CD14-positive monocyte (primary cell): ENCODE results near the gene LRRFIP2. TPM values are rescaled to one million over a fixed set of nuclear protein-coding genes. Genes with fewer than 3 reads are reported as not detected.

Experiments used
- DNase-seq, 3 donors: peaks; one replicate each; pipeline ENCODE4 v3.0.0-alpha.2; 2011 to 2022
- H2AFZ ChIP-seq: 2 replicates; pipeline ENCODE4 v1.6.0; 2012; ENCODE audit warnings: mild to moderate bottlenecking, low read depth, low read length, inconsistent platforms; ENCODE audit not compliant: insufficient read depth, poor library complexity, severe bottlenecking
- H3K27ac ChIP-seq, 2 donors: 1 replicate in 1 of 2; 2 replicates in 1 of 2; pipeline ENCODE4 v1.5.1; 2012 to 2013; ENCODE audit warnings: low read length in 2 of 2, control low read depth in 1 of 2, inconsistent platforms in 1 of 2, low read depth in 1 of 2, mild to moderate bottlenecking in 1 of 2
- H3K27me3 ChIP-seq, 2 donors: one replicate each; pipeline versions ENCODE4 v1.6.0 to v1.6.1; 2011 to 2013; ENCODE audit warnings: low read length in 2 of 2; ENCODE audit not compliant: control insufficient read depth in 2 of 2, insufficient read depth in 2 of 2
- H3K36me3 ChIP-seq, 2 donors: replicated peaks in 1 of 2; 1 replicate in 1 of 2; 2 replicates in 1 of 2; pipeline versions ENCODE4 v1.5.1 to v1.6.1; 2012 to 2013; ENCODE audit warnings: low read length in 2 of 2, control low read depth in 1 of 2, inconsistent platforms in 1 of 2, mild to moderate bottlenecking in 1 of 2; ENCODE audit not compliant: insufficient read depth in 2 of 2, control insufficient read depth in 1 of 2
- H3K4me1 ChIP-seq, 2 donors: 1 replicate in 1 of 2; 2 replicates in 1 of 2; pipeline versions ENCODE4 v1.5.1 to v1.6.1; 2012 to 2013; ENCODE audit warnings: low read length in 2 of 2, control low read depth in 1 of 2, inconsistent platforms in 1 of 2, mild to moderate bottlenecking in 1 of 2, moderate library complexity in 1 of 2; ENCODE audit not compliant: insufficient read depth in 2 of 2, control insufficient read depth in 1 of 2
- H3K4me2 ChIP-seq: replicated peaks from 2 replicates; pipeline ENCODE3; 2012; ENCODE audit warnings: low read length, moderate library complexity, mild to moderate bottlenecking; ENCODE audit not compliant: poor library complexity, severe bottlenecking; ENCODE audit errors: extremely low read depth
- H3K4me3 ChIP-seq, 3 experiments: fragments of 200-600 bp in 1 of 3; sonication (generic) in 1 of 3; replicated peaks in 1 of 3; 1 replicate in 2 of 3; 2 replicates in 1 of 3; pipeline ENCODE4 v1.5.1; 2011 to 2013; ENCODE audit warnings: low read length in 3 of 3, mild to moderate bottlenecking in 3 of 3, control low read depth in 2 of 3, low read depth in 2 of 3, inconsistent platforms in 1 of 3, moderate library complexity in 1 of 3
- H3K79me2 ChIP-seq: 2 replicates; pipeline ENCODE4 v1.6.0; 2012; ENCODE audit warnings: mild to moderate bottlenecking, control low read depth, inconsistent platforms, low read length, moderate library complexity; ENCODE audit not compliant: insufficient read depth
- H3K9ac ChIP-seq: 2 replicates; pipeline ENCODE4 v1.6.0; 2017; ENCODE audit warnings: low read length, mild to moderate bottlenecking; ENCODE audit not compliant: insufficient read depth, poor library complexity, severe bottlenecking
- H3K9me3 ChIP-seq, 2 donors: replicated peaks in 1 of 2; 1 replicate in 1 of 2; 2 replicates in 1 of 2; pipeline versions ENCODE4 v1.5.1 to v1.6.1; 2012 to 2013; ENCODE audit warnings: low read length in 2 of 2, control low read depth in 1 of 2; ENCODE audit not compliant: control insufficient read depth in 1 of 2, insufficient read depth in 1 of 2
- H4K20me1 ChIP-seq: 2 replicates; pipeline ENCODE4 v1.6.0; 2012; ENCODE audit warnings: mild to moderate bottlenecking, low read length, control low read depth, moderate library complexity; ENCODE audit not compliant: insufficient read depth
- H3K27ac Mint-ChIP-seq, 7 donors: one replicate each; pipeline ENCODE4 v1.8.0; 2020; ENCODE audit warnings: mild to moderate bottlenecking in 7 of 7, mixed read lengths in 7 of 7, moderate library complexity in 6 of 7, inconsistent platforms in 2 of 7
- H3K27me3 Mint-ChIP-seq, 3 donors: one replicate each; pipeline ENCODE4 v1.8.0; 2021 to 2022; ENCODE audit warnings: low read depth in 3 of 3, mild to moderate bottlenecking in 3 of 3, mixed read lengths in 3 of 3, moderate library complexity in 3 of 3, inconsistent platforms in 1 of 3
- H3K36me3 Mint-ChIP-seq, 2 donors: one replicate each; pipeline ENCODE4 v1.8.0; 2020; ENCODE audit warnings: mixed read lengths in 2 of 2, inconsistent platforms in 1 of 2, mild to moderate bottlenecking in 1 of 2
- H3K4me1 Mint-ChIP-seq: one replicate; pipeline ENCODE4 v1.8.0; 2020; ENCODE audit warnings: mild to moderate bottlenecking, mixed read lengths
- H3K4me3 Mint-ChIP-seq, 2 donors: one replicate each; pipeline ENCODE4 v1.8.0; 2020; ENCODE audit warnings: mild to moderate bottlenecking in 2 of 2, mixed read lengths in 2 of 2, moderate library complexity in 1 of 2
- H3K9me3 Mint-ChIP-seq, 7 donors: one replicate each; pipeline ENCODE4 v1.8.0; 2020 to 2022; ENCODE audit warnings: mixed read lengths in 7 of 7, mild to moderate bottlenecking in 6 of 7, moderate library complexity in 6 of 7, inconsistent platforms in 2 of 7
- CTCF ChIP-seq: fragments of 200-600 bp; IDR thresholded peaks from one replicate; pipeline ENCODE4 v1.8.0; 2022; ENCODE audit warnings: antibody characterized with exemption, mild to moderate bottlenecking
- WGBS: methylation state at CpG from one replicate; pipeline ENCODE4 v1.1.5; 2013; ENCODE audit warnings: missing lambda C conversion rate; ENCODE audit not compliant: insufficient coverage; 5-methylcytosine and 5-hydroxymethylcytosine counted together
- intact Hi-C, 2 donors: fragments of 100-400 bp; cut with micrococcal nuclease; formaldehyde crosslinking; loops; one replicate each; pipeline versions ENCODE4 v1.15.0 to v1.15.1; 2023
- polyA plus RNA-seq, 3 donors: library from polyadenylated mRNA; depleted of rRNA in 1 of 3; unstranded in 2 of 3; stranded (reverse) in 1 of 3; fragments of 300-500 nt in 2 of 3; fragments of >200 nt in 1 of 3; fragmentation: Illumina TruSeq in 2 of 3; gene quantifications; 1 replicate in 2 of 3; 2 replicates in 1 of 3; pipeline ENCODE4 v1.2.3, GENCODE V29; 2012 to 2021

LRRFIP2 gene
- polyA plus RNA-seq, 3 donors = 30.9 to 39.4 (median 31.7) TPM

- peaks cover 0 to 2% (median 0%) of the 10 kb centered on the region in 7 donors for H3K9me3 Mint-ChIP-seq
- no peaks in the 10 kb centered on the region for H4K20me1 ChIP-seq
- no peaks in the 10 kb centered on the region for H3K79me2 ChIP-seq
- DNase-seq = no peak
- H3K4me2 ChIP-seq = no peak overlapping the region
- H3K27ac ChIP-seq = no peak overlapping the region
- H3K36me3 Mint-ChIP-seq = no peaks in the 10 kb centered on the region
- intact Hi-C loops = no loop called here
- no peak overlapping the region for H3K4me3 Mint-ChIP-seq
- no peak overlapping the region for H3K9ac ChIP-seq
- no peaks in the 10 kb centered on the region for H3K9me3 ChIP-seq
- H3K27me3 ChIP-seq = no peaks in the 10 kb centered on the region
- H3K27me3 Mint-ChIP-seq = peaks cover 0 to 1% (median 0%) of the 10 kb centered on the region in 3 donors
- H3K27ac Mint-ChIP-seq = no peak overlapping the region
- no peaks in the 10 kb centered on the region for H3K4me1 ChIP-seq
- WGBS = 93% methylated on average over 4 of the region's 5 CpGs
- no peak overlapping the region for H2AFZ ChIP-seq
- H3K36me3 ChIP-seq = no peaks in the 10 kb centered on the region
- peaks cover under 1% of the 10 kb centered on the region for H3K4me1 Mint-ChIP-seq
- no peak for TF ChIP-seq CTCF
- H3K4me3 ChIP-seq = no peak overlapping the region
These were observed 20.2 kb upstream of the LRRFIP2 start for GRCh38 chr3:37194533-37194932.

GRCh38 chr3:37190667-37191066, 16.3 kb upstream of the LRRFIP2 start:
- intact Hi-C loops = no loop called here
- Mint-ChIP-seq H3K36me3 (no peaks in the 10 kb centered on the region), H3K9me3 (no peaks in the 10 kb centered on the region), H3K27me3 (no peaks in the 10 kb centered on the region), H3K27ac (no peak overlapping the region), H3K4me1 (peaks cover 5% of the 10 kb centered on the region), H3K4me3 (no peak overlapping the region)
- Histone ChIP-seq H3K79me2 (no peaks in the 10 kb centered on the region), H3K4me1 (no peaks in the 10 kb centered on the region), H3K9ac (no peak overlapping the region), H3K27me3 (no peaks in the 10 kb centered on the region), H4K20me1 (no peaks in the 10 kb centered on the region), H2AFZ (no peak overlapping the region), H3K36me3 (no peaks in the 10 kb centered on the region), H3K4me2 (no peak overlapping the region), H3K27ac (no peak overlapping the region), H3K9me3 (no peaks in the 10 kb centered on the region), H3K4me3 (no peak overlapping the region)
- TF ChIP-seq CTCF = no peak
- WGBS = 33% methylated on average over 1 of the region's 1 CpG
- DNase-seq = no peak
